ENCODE measurements around the gene NSD1.
"Not testable (repeated sequence)": the region's sequence is repeated elsewhere in the genome, so short reads cannot be mapped to it uniquely, and the experiment has no call there.

The NSD1 gene

DNA sequence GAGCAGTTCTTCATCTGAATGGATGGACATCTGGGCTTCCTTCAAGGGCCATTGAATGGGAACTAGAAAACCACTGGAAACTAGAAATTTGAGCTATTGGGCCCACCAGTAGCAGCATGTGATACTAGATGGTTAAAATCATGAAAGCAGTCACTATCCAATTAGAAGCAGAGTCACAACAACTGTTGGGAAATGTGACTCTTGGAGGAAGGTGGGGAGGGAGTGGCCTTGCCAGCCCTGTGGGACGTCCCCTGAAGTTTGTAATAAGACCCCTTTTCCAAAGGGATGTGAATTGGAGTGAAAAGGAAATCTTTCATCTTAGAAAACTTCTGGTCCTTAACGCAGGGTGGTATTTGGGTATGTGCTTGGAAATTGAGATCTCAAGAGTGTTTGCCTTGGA, 164.3 kb downstream of the NSD1 start:
- no peak for DNase-seq

GRCh38 chr5:177299697-177300096, 166.1 kb downstream of the NSD1 start:
- no peak for DNase-seq

DNA sequence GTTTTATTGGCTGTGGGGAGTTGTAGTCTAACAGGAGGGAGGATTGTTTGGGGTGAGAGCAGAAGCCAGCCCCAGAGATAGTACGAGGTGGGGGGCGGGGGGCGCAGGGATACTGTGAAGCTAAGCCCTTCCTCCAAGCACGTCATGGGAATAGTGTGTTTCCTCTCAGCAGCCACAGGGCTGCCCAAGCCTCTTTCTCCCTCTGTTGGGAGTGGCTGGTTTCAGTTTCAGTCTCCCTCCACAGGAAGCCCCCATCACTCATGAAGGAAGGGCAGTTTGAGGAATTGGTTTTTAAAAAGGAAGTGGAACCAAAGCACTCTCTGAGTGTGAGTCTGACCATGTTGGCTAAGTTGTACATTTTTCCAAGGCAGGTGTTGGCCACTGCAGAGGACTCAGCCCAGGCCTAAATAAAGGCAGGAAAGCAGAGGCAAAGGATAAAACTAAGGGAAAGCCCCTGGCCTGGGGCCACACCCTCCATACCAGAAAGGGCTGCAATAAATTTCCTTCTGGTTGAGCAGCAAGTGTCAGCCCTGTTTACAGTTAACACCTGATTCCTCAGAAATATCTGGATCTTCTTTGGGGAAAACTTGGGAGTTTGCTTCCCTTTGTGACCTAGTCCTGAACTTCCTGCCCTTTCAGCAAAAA, 166.8 kb downstream of the NSD1 start:
- peak; percentile 97 for DNase-seq

DNA sequence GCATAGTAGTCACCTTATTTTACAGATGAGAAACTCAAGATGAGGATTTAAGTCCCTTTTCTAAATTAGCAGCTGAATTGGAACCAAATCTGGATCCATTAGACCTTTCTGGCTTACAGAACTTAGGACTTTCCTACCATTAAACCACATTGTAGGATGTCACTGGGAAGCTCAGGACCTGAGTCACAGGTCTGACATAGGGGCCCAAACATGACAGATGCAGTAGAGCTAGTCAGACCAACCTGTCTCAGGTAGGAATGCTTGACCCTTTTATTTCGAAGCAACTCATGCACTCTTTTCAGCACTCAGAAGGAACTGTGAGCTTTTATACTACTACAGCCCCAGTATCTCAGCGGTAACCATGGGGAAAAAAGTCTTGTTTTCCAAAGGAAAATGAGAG, 167.4 kb downstream of the NSD1 start:
- DNase-seq, result no peak

DNA sequence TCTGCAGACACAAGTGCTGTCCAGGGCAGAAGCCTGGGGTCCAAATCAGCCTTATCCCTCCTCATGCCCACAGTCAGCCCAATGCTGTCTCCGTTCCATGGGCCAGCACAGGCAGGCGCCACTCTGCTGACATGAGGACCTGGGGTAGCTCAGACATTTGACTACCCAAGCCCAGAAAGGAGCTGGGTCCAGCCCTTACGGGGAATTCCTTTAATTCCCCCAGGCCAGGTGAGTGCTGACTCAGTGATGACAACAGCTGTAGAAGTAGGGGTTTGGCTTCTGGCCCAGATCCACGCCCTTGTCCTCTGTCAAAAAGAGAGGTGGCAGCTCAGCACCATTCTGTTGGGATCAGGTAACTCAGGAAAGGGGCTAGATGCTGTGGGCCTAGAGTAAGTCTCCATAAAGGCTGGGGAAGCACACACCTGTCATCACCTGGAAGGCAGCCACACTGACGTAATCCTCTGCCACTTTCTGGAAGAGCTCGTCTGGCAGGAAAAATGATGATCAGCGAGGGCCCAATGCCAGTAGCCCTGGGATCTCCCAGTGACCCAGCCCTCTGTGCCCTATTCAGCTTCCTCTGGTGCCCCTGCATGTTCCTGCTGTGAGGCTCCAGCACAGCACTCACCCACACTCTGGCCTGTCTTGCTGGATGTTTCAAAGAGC, 168.1 kb downstream of the NSD1 start:
- DNase-seq, result no peak

DNA sequence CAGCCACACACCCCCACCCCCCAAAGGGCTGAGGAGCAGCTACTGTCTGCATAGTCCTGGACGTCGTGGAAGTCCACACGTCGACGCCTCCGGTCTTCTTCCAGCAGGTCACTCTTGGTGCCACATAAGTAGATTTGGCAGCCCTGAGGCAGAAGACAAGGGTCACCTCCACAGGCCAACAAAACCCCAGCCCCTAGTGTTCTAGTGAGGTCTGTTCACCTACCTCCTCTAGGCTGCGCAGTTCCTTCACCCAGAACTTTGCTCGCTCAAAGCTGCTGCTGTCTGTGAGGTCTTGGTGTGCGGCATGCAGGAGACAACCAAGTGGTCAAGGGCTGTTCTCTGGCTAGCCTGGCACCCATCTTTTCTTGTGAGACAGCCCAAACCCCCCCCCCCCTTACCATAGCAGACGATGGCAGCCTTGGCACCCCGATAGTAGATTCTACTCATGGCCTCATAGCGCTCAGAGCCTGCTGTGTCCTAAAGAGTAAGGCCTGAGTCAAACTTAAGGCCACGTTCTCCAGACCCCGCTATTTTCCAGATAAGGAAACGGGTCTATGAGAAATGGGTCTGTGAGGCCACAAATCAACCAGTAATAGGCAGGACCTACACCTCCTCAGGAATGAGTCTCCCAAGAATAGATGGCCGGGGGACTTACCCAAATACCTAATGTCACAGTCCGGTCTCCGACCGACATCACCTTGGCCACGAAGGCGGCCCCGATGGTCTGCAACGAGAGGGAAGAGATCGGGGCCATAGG, 169.0 kb downstream of the NSD1 start:
- peak; percentile 75 for DNase-seq

GRCh38 chr5:177303121-177303924, 169.8 kb downstream of the NSD1 start, which contains the start of the genes PRELID1 and RAB24:
Gene PRELID1, plus strand, starts transcription at chr5:177303799. Its CDS starts 187 bp downstream, at chr5:177303986.
Gene RAB24, minus strand, starts transcription at chr5:177303719. Its CDS starts 431 bp downstream, at chr5:177303288.
- peak; percentile 89 for DNase-seq

DNA sequence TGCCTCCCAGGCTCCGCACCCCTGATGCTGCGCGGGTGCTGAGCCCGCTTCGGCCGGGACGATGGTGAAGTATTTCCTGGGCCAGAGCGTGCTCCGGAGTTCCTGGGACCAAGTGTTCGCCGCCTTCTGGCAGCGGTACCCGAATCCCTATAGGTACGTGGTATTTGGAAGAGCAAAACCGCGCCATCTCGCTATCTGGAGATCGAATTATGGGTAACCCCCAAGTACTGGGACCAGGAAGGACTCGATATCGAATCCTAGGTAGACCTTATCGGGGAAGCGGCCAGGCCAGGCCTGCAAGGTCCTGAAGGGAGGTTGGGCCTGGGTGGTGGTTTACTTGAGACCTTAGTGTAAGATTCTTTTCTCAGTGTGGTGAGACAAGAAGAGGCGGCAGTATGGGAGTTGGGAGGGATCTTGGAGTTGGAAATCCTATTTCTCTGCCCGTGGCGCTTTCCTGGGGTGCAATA, 170.4 kb downstream of the NSD1 start:
- peak; percentile 60 for DNase-seq

GRCh38 chr5:177304392-177305119, 171.0 kb downstream of the NSD1 start:
- peak; percentile 42 for DNase-seq

DNA sequence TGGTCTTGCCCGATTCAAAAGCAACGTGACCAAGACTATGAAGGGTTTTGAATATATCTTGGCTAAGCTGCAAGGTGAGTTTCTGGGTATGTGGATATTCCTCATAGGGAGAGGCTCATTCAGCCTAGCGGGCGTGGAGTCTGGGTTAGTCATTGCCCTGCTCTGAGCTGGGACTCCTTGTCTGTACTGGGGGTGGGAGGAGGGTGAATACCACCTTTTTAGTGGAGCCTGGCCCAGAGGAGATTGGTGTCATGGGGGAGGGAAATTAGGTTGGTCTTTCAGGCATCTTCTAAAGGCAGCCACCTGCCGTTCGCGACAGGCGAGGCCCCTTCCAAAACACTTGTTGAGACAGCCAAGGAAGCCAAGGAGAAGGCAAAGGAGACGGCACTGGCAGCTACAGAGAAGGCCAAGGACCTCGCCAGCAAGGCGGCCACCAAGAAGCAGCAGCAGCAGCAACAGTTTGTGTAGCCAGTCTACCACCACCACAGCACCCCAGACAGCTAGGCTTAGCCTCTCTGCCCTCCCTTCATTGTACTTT, 172.6 kb downstream of the NSD1 start:
- not testable (repeated sequence) for DNase-seq

GRCh38 chr5:177306674-177307543, 173.3 kb downstream of the NSD1 start:
- no peak for DNase-seq

DNA sequence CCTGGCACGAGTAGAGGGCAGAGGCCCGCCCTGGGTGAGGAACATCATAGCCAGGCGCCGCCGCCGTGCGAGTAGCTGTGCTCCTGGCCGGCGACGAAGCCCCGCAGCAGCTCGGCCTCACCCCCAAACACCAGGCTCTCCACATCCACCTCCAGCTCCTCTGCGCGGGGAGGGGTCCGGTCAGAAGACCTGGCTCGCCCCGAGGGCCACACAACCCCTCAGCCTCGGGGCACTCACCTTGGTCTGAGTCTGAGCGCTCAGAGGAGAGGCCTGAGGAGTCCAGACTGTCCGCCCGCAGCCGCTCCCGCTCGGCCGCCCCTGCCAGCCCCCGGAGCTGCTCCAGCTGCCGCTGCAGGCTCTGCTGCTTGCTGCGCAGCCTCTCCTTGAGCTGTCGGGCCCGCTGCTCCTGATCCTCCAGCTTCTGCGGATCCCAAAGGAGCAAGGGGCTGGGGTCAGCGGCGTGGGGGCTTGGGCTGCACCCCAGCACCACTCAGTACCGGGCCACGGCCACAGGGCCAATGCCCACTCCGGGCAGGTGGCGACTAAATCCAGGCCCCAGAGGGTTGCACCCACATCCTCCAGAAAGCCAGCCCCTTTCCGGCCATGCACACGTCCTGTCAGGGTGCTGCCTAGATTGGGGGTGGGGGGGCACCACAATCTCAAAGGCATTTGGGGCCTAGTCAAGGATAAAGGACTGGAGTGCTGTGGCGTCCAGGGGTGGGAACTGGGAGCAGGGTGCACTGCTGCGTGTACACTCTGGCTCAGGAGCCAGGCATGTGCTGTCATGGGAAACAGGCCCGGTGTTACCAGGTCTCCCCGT, 174.2 kb downstream of the NSD1 start:
- no peak for DNase-seq

GRCh38 chr5:177308740-177309139, 175.2 kb downstream of the NSD1 start:
- no peak for DNase-seq

DNA sequence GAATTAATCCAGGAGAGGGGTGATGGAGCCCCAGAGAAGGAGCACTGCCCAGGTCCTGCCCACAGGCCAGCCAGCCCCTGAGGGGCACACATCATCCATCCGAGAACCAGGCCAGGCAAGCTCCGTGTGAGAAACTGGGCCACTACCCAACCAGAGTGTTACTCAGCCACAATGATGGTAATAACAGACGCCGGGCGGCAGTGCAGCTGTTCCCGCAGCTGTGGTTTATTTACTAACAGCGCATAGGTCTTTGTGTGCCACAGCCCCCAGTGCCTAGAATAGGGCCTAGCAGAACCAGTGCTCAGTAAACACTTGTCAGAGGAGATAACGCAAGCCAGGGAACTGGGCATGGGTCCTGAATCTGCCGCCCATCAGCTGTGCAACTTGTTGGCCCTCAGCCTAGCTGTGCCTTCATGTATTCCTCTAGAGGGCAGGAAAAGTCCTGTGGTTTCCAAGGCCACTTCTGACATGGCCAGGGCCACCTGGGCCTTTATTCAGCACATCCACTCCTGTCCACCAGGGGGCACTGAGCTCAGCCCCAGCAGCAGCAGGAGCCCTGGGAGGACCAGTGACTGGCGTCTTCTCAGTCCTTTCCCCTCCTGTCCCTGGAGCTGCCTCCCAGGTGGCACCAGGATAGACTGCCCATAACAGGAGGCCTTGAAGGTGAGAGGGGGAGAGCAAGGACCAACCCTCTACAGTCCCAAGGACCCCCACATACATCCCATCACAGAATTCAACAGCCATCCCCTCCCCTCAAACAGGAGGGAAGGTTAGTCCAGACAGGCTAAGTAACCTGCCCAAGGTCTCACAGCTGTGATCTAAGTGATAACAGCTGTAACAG, 176.0 kb downstream of the NSD1 start:
- peak; percentile 87 for DNase-seq

DNA sequence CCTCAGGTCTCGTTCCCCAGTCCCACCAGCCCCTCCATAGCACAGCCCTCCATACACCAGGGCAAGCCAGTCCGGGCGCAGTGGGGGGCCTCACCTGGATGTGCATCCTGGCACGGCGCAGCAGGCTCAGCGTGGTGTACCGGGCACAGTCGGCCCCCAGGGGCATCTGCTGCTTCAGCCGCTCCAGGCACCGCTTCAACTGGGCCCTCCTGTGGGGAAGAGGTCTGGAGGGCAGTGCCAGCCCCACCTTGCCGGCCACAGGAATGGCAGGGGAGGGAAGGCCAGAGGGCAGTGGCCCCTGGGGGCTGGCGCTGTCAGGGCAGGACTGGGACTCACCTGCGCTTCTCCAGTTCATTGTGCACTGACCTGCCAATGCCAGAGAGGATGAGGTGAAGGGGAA, 176.8 kb downstream of the NSD1 start:
- no peak for DNase-seq

GRCh38 chr5:177310757-177311391, 177.3 kb downstream of the NSD1 start:
- no peak for DNase-seq

GRCh38 chr5:177311392-177311722, 177.8 kb downstream of the NSD1 start:
- peak; percentile 52 for DNase-seq
